HG03354 (cell line): ENCODE measurements around the gene SMURF1.
"Not testable (repeated sequence)": the region's sequence is repeated elsewhere in the genome, so short reads cannot be mapped to it uniquely, and the experiment has no call there.

Experiments
- ATAC-seq: cut with Tn5 transposase; IDR thresholded peaks from one replicate; pipeline ENCODE4 v1.9.1; 2021; ENCODE audit warnings: mild to moderate bottlenecking; ENCODE audit not compliant: unreplicated experiment, poor library complexity, severe bottlenecking

SMURF1 gene

DNA sequence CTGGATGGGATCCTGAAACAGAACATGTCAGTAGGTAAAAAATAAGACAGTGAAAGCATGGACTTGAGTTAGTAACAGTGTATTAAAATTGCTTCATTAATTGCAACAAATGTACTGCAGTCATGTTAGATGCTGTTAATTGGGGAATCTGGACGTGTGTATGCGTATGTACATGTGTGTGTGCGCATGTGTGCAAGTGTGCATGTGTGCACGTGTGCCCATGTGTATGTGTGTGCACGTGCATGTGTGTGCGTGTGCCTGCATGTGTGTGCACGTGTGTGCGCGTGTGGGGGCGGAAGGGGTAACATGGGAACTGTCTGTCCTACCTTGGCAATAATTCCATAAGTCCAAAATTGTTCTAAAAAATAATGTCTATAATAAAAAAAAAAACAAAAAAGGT lies 67.3 kb downstream of the SMURF1 start:
- no peak for ATAC-seq

DNA sequence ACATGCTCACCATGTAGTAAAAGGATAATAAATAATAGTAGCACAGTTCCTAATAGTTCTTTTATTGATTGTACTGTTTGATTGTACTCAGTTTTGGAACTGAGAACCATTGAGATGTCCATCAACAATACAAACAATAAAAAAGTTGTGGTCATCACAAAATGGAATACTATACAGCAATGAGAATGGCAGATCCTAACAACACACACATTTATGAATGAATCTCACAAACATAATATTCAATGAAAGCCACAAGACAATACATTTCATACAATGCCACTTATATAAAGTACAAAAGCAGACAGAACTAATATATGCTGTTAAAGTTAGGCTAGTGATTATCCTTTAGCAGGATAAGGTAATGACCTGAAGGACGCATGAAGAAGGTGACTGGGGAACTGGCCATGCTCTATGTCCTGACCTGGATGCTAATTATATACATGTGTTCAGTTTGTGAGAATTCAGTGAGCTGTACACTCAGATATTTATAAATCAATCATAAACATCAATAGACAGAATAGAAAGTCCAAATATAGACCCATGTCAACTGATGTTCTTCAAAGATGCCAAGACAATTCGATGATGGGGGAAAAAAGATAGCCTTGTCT lies 70.0 kb downstream of the SMURF1 start:
- no peak for ATAC-seq

DNA sequence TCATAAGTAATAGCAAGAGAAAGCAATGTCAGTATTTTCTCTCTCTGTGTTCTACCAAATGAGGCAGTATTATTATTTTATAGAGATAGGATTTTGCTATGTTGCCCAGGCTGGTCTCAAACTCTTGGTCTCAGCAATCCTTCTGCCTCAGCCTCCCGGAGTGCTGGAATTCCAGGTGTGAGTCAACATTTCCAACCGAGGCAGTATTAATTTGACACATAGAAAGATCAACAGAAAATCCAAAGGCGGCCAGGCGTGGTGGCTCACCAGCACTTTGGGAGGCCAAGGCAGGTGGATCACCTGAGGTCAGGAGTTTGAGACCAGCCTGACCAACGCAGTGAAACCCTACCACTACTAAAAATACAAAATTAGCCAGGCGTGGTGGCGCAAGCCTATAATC lies 71.8 kb downstream of the SMURF1 start:
- no peak for ATAC-seq

DNA sequence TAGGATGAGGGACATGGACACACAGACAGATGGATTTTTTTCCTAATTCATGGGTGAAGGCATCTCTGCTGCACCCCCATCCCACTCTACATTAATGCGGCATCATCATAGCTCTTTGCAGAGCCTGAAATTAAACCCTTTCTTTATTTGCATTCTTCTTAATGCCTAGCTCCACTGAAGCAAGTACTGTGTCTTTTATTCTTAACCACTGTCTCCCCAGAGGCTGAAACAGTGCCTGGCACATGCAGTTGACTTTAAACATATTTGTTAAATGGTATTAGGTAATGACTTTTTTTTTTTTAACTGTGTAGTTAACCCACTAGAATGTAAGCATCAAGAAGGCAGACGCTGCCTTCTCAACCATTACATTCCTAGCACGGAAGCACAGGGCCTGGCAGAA lies 73.5 kb downstream of the SMURF1 start:
- ATAC-seq = no peak

DNA sequence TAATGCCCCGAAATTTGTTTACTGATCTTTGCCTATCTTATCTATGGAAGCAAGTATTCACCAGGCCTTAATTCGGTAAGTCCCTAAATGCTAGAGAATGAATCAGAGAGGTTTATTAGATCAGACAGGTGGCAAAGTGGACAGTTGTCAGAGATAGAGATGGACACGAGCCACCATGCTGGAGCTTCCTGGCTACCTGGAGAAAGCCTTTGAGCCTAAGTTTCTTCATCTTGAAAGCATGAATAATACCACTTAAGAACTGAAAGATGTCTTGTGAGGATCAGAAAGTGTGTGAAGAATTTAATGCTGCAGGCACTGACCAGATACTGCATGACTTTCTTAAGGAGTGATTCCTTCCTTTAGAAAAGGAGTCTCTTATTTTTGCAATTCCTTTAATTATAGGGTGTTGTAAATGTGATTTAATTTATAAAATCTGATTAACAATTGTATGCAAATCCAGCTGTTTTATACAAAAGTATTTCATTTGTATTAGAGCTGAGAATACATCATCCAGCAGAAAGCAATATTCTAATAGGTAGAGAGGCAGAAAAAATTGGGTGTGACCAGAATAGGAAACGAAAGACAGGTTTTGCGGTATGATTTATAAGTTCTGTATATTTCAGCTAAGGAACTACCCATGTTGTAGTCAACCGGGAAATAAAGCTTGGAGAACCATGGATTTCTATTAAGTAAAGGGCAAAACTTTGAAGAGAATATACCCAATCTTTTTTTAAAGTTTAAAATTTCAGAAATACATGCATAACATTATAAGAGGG lies 82.7 kb downstream of the SMURF1 start:
- no peak for ATAC-seq

DNA sequence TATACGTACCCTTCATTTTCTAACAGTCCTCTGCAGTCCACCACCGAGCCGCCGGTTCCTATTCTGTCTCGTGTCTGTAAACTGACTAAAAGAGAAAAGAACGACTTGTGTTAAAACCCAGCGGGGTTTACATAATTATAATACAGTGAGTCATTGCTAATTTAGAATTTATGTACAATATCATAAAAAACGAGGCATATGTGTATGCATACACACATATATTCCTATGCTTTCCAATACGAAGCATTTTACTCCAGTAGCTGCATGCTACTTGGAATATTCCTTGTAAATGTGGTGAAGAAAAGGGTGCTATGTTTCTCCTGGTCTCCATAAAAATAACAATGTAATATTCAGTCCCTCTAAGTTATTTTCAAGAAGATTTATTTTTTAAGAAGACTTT lies 89.1 kb downstream of the SMURF1 start:
- no peak for ATAC-seq

DNA sequence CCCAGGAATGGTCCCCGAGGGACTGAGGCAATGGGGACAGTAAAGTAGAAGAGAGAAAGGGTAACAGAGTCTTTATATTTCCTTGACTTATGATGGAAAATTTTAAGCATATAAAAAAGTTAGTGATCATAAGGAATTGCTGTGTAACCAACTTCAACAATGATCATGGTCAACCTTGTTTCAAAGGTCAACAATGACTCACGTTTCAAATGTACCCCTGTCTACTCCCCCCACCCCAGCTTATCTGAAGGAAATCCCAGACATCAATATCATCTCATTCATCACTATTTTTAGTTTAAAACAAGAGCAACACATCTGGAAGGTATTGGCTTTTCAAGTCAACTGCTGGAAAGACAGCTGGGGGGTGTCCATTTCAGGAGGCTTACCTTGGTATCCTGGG lies 92.9 kb downstream of the SMURF1 start:
- no peak for ATAC-seq

DNA sequence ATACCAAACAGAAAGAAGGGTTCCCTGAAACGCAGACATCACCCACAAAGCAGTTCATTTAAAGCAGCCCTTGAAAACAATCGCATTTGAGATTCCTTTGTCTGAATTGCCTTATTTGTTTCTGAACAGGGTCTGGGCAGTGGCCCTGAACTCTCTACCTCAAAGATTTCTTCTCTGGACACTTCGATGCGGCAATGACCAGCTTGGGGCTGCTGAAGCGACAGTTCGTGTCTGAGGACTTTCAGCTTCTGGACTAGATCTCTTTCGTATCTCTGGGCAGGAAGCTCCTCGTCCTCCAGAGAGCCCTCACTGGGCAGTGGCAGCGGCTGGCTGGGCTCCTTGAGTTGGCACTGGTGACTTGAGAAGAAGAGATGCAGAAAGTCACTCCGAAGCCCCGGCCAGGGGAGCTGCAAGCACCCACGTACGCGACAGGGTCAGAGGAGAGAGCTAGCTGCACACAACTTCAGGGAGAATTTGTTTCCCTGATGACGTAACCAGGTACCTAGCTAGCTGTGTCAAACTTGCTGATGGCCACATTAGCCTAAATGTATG lies 96.3 kb downstream of the SMURF1 start:
- no peak for ATAC-seq

DNA sequence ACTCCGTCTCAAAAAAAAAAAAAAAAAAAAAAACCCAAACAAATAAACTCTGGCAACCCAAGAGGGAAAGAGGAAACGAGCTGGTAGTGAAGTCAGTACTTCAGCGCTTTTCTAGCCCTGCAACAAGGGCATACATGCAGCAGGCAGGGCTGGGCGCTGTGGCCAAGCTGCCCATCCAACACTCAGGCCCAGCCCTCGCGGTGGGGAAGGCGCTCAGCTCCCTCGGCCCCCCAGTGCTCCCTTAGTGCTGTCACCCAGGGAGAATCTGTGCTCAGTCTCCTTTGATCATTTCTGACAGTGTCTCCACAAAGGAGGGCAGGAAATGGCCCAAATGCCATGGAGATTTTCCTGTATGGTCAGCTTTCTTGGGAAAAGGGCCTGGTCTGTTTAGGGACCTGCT lies 97.2 kb downstream of the SMURF1 start:
- ATAC-seq = no peak

DNA sequence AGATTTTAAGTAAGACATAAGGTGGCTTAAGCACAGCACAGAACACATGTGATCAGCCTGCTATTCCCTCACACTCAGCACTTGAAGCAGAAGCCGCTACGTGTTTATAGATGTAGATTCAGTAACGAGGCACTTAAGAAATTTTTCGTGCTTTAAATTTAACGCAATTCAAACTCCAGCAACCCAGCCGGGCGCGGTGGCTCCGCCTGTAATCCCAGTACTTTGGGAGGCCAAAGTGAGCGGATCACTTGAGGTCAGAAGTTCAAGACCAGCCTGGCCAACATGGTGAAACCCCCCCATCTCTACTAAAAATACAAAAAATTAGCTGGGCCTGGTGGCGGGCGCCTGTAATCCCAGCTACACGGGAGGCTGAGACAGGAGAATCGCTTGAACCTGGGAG lies 97.6 kb downstream of the SMURF1 start:
- ATAC-seq = not testable (repeated sequence)

DNA sequence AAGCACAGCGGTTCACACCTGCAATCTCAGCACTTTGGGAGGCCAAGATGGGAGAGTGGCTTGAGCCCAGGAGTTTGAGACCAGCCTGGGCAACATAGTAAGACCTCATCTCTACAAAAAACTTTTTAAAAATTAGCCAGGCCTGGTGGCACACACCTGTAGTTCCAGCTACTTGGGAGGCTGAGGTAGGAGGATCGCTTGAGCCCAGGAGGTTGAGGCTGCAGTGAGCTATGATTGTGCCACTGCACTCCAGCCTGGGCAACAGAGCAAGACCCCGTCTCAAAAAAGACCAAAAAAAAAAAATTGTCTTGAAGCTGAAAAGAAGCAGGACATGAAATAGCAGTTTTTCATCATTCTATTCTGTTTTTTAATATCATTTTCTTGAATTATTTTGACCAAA lies 99.0 kb downstream of the SMURF1 start:
- not testable (repeated sequence) for ATAC-seq

DNA sequence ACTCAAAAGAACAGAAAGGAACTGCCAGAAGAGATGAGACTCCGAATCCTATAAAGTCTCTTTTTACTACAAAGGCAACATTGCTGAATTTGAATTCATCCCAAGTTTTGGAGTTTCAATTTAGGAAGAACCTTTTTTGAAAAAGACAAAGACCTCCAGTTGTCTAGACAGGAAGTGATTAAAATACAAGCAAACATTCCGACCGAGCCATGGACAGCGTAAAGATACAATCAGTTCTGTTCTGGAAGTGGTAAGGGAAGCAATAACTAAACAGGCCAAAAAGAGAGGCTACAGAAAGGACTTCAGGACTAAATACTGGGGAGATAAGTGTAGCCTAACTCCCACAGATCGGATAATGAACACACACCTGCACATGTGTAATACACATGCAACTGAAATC lies 101.0 kb downstream of the SMURF1 start:
- no peak for ATAC-seq

DNA sequence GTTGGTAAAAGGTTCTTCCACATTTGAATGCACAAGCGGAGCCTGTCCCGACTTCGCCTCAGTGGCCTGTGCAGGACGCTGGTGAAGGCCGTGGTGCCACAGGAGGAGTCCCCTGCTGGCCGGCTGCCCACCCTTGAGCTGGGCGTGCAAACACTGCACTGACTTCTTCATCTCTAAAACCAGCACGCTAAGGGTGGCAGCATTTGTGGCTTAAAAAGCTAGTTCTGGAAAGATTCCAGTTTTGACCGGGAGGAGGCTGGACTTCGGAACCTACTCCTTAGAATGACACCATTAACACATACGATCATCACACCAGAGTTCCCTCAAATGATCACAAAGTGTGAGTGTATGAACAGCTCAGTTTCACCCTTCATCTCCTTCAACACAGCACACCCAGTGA lies 102.4 kb downstream of the SMURF1 start:
- ATAC-seq = no peak

DNA sequence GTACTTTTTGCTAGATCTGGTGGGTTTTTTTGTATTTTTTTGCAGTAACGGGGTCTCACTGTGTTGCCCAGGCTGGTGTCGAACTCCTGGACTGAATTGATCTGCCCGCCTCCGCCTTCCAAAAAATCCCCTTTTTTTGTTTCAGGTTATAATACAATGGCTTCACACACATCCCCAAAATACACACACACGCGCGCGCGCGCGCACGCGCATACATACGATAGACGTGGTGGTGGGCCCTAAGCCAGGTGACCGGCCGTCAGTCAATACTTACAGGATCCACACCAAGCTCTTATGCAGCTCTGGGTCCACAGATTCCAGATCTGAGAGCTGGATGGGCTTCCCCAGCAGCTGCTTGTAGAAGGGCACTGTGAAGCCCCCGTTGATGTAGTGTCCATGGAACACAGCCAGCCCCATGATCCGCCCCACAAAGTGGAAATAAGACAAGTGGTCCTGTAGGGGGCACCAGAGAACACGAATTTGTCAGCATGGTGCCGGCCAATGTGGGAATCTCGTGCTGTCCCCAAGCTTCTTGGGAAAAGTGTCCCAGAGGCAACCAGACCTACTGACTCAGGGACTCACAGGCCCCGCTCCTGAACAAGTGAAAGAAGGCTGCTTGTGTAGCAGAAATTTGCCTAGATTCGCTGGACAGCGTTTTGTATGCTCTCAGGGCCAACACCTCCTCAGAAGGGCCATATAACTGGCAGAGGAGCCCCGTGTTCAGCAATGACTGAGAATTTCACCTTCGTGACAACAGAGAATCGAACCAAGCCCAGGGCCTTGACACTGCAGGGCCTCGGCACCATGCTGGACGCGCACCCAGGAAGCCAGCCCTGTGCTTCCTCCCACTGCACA lies 103.6 kb downstream of the SMURF1 start:
- no peak for ATAC-seq

DNA sequence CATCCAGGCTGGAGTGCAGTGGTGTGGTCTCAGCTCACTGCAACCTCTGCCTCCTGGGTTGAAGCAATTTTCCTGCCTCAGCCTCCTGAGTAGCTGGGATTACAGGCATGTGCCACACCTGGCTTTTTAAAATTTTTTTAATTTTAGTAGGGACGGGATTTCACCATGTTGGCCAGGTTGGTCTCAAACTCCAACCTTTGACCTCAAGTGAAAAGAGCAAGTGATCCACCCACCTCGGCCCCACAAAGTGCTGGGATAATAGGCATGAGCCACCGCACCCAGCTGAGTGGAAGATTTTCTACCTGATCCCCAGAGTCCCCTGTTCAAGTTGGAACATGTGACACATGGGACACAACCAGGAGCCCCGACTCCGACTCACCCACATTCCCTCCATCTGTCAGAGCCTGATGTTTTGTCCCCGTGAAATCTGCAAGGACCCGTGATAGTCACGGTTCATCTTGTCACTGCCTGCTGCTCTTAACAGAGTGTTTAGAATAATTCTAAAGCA lies 104.5 kb downstream of the SMURF1 start:
- ATAC-seq = no peak

DNA sequence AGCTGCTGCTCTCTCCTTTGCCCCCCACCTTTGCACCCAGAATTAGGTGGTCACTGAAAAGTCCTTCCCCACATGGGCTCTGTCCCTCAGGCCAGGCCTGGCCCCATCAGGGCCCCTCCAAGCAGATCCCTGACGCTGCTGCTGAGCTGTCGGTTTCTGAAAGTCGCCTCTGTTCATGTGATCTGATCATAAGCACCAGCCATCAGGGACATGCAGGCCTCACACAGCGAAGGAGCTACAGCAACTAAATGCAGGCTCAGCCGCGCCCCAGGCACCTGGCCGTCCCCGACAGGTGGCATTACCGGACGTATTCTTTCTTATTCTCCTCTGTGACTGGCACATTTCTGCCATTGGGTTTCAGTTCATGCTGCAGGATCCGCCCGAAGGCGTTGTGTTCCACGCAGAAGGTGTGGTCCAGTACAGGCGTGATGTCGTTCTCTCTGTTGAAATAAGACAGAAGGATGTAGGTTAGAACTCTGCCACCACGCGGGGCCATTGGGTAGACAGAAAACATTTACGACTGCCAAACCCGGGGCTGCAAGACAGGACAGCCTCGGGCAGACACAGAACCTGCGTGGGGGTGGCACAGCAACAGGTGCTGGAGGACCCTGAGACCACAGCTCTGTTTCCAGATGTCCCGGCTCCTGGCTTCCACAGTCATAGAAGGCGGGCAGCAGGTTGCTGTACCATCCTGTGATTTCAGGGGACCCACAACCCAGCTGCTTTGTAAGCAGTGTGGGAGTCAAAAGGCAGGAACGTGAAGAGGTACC lies 105.6 kb downstream of the SMURF1 start:
- no peak for ATAC-seq

DNA sequence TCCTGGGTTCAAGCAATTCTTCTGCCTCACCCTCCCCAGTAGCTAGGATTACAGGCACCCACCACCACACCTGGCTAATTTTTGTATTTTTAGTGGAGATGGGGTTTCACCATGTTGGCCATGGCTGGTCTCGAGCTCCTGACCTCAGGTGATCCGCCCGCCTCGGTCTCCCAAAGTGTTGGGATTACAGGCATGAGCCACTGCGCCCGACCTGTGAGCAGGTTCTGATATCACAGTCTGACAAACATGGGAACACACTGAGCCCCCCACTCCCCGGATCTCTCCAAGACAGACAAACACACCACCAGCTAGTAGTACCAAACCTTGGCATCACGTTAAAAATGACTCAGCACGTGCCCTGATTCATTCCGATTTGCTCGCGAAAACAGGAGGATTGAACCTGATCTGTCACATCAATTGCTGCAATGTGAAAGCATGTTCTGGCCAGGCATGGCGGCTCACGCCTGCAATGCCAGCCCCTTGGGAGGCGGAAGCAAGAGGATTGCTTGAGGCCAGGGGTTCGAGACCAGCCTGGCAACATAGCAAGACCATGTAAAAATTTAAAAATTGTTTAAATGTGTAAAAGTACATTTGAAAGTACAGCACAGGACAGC lies 106.5 kb downstream of the SMURF1 start:
- no peak for ATAC-seq

DNA sequence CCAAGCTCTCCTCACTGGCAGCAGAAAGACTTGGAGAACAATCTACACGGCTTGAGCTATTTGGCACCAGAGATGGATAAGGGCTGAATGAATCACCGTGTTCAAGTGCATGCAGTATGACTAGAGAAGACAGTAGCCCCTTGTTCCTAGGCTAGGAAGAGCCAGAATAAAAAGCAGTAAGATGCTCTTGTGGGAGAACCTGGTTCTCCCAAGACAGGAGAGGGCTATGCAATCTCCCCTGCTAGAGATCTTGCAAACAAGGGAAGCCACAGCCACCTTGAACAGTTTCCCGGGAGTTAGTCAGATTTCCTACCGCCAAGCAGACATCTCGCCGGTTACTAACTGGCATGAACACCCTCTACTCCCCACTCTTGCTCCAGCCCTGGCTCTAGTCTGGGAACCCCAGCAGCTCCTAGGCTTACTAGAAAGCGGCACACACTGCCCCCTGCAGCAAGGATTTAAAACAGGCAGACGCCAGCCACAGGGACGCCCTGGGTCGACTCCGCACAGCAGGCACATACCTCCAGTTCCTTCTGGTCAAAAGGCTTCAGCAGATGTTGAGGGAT lies 107.3 kb downstream of the SMURF1 start:
- ATAC-seq = no peak
